Bronchial epithelial cell (primary cell): ENCODE results near the gene MAP2K6. TPM values are rescaled to one million over a fixed set of nuclear protein-coding genes. Genes with fewer than 3 reads are reported as not detected.

Experiments
- DNase-seq: peaks from one replicate; pipeline ENCODE4 v3.0.0-alpha.2; 2010; ENCODE audit warnings: low read depth
- FAIRE-seq: peaks from 2 replicates; lab custom pipeline; 2011; peaks lifted over from hg19 to GRCh38; lab: Jason Lieb, UNC
- H3K27me3 ChIP-seq: 2 replicates; pipeline ENCODE4 v1.5.1; 2011; ENCODE audit warnings: low read length; ENCODE audit not compliant: control insufficient read depth, insufficient read depth
- H3K36me3 ChIP-seq: 2 replicates; pipeline ENCODE4 v1.5.1; 2011; ENCODE audit warnings: low read length; ENCODE audit not compliant: control insufficient read depth, insufficient read depth
- H3K4me3 ChIP-seq: 2 replicates; pipeline ENCODE4 v1.5.1; 2011; ENCODE audit warnings: mild to moderate bottlenecking, low read depth, low read length, control low read depth
- CTCF ChIP-seq: IDR thresholded peaks from 2 replicates; pipeline ENCODE4 v1.5.1; 2011; ENCODE audit warnings: mild to moderate bottlenecking, moderate library complexity, low read length, control low read depth, inconsistent platforms; ENCODE audit not compliant: insufficient read depth, severe bottlenecking
- total RNA-seq: library from RNA; depleted of rRNA; stranded (reverse); fragments of >200 nt; gene quantifications from 2 replicates; pipeline ENCODE4 v1.2.1, GENCODE V29; 2014

Gene MAP2K6
- total RNA-seq, 1 donor from 2014 or later = 0.26 TPM

DNA sequence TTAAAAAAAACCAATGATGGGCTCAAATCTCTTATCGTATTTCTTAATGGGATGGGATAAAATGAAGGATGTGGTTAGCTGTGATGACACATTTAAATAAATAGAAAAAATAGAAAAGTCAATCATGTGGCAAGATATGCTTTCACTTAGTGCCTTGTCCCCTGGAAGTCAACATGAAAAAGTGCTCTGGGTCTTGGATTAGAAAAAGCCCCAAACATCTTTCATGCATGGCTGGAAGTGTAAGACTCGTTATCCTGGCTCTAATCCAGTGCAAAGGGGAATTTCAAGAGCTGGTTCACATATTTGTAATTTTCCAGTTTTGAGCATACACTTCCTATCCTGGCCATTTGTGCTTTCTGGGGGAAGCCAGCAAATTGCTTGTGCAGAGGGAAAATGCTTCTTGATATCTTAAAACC lies 160.9 kb downstream of the MAP2K6 start:
- TF ChIP-seq CTCF = no peak
- Histone ChIP-seq H3K27me3 (no peaks in the 10 kb centered on the region), H3K36me3 (no peaks in the 10 kb centered on the region), H3K4me3 (no peak overlapping the region)
- FAIRE-seq (no peak), DNase-seq (peak; percentile 43)

GRCh38 chr17:69577098-69577497 lies 162.6 kb downstream of the MAP2K6 start:
- no peaks in the 10 kb centered on the region for H3K27me3 ChIP-seq
- no peak for TF ChIP-seq CTCF
- FAIRE-seq = no peak
- DNase-seq = no peak
- H3K36me3 ChIP-seq = no peaks in the 10 kb centered on the region
- no peak overlapping the region for H3K4me3 ChIP-seq

GRCh38 chr17:69578385-69578936 lies 164.0 kb downstream of the MAP2K6 start:
- Histone ChIP-seq H3K27me3 (no peaks in the 10 kb centered on the region), H3K4me3 (no peak overlapping the region), H3K36me3 (no peaks in the 10 kb centered on the region)
- no peak for DNase-seq
- TF ChIP-seq CTCF = no peak
- FAIRE-seq = no peak

DNA sequence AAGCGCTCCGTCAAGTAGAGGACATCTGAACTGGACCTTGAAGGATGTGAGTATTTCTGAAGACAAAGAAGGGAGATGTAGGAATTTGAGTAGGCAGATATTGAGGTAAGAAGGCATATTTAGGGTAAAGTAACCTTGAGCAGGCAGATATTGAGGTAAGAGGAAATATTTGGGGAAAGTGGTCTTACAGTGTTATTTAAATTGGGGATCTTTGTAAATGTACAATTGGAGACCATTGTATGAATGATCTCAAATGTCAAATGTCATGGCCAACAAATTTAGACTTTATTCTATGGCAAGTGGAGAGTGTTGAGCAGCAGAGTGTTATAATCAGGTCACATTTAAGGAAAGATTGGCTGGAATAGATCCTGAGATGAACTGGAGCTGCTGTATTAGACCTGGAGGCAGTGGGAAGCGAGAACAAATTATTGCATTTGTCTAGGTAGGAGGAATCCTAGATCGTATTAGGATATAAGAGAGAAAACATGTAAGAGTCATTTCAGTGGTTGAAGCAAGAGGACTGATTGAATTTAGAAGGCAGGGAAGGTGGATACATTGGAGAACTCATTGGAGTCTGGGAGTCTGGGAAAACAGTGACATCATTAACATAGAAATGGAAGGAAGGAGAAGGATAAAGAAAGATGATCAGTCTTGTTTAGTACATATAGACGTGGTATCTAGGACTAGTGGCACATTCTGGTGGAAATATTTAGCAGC lies 165.6 kb downstream of the MAP2K6 start:
- Histone ChIP-seq H3K36me3 (no peaks in the 10 kb centered on the region), H3K27me3 (no peaks in the 10 kb centered on the region), H3K4me3 (no peak overlapping the region)
- FAIRE-seq (no peak), DNase-seq (no peak)
- TF ChIP-seq CTCF = no peak

DNA sequence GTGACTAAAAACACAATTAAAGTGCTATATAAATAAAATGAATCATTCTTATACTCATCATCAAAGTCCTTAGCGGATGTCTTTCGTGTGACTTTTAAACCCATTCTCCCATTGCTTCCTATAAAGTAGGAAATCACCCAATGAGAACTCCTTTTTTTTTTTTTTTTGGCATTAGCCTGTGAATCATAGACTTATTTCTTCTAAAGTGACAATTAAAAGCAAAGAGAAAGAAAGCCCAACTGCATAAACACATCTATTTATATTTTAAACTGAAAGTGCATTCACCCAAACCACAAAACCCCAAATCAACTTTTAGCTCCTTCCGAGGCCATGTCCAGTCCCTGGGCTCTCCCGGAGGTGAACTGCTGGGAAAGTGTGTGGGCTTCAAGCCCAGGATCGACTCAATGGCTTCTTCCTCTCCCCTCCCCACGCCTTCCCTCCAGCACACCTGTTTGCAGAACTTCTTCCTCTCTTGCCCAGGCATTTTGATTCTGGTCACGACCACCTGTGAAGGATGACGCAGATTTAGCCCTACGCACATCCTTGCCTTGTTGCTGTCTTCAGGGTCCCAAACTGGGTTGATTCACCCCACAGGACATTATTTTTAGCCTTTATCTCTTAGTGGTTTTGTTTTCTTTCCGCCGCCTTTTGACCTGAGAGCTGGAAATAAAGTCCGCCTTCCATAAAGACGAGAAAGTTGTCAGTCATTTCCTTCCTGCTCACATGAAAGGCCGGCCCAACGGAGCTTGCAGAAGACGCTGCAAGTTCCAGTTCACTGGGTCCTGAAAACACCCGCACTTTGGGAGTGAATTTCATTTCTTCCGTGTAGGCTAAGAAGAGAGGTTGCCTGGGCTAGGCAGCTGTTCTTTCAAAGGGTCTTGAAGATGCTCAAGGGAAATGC lies 166.8 kb downstream of the MAP2K6 start:
- DNase-seq (no peak), FAIRE-seq (no peak)
- H3K27me3 ChIP-seq = no peaks in the 10 kb centered on the region
- H3K36me3 ChIP-seq = no peaks in the 10 kb centered on the region
- no peak for TF ChIP-seq CTCF
- H3K4me3 ChIP-seq = no peak overlapping the region
